ENCODE results near the gene PNLIPRP2. TPM values are rescaled to one million over a fixed set of nuclear protein-coding genes. Genes with fewer than 3 reads are reported as not detected.

The PNLIPRP2 gene
- polyA plus RNA-seq, 1 donor (not counting 4 experiments of a cell fraction or from before 2014, with no cell fraction given): not detected

DNA sequence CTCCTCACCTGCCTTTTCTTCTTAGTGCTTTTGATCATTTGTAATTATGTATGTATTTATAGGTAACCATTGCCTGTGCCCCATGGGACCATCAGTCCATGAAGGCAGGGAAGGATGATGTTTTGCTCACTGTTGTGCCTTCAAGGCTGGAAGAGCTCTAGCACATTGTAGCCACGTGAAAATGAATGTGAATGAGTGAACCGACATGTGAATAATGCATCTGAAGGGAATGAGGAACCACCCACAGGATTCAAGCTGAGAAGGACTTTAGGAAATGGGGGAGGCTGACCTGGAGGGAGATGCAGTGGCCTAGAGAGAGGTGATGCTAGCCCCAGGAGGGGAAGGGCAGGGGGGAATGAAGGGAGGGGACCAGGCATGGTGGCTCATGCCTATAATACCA is 6.0 kb upstream of the PNLIPRP2 start:
- Histone ChIP-seq H3K4me3 (ENCODE audit: control insufficient read depth in 2 of 3, extremely low read depth in 1 of 3, insufficient read depth in 2 of 3, low read depth in 1 of 3, low read length in 3 of 3) (no peak overlapping the region), H3K4me2 (ENCODE audit: control insufficient read depth, extremely low read depth, insufficient read depth, low read depth, low read length) (no peak overlapping the region), H3K4me1 (ENCODE audit: control insufficient read depth, extremely low read depth, insufficient read depth, low read length) (no peaks in the 10 kb centered on the region), H3K9me3 (ENCODE audit: control insufficient read depth, low read depth, low read length) (no peaks in the 10 kb centered on the region), H3K9ac (ENCODE audit: control insufficient read depth, extremely low read depth, insufficient read depth, low read length) (no peak overlapping the region), H3K27ac (ENCODE audit: control insufficient read depth, insufficient read depth, low read length) (no peak overlapping the region), H4K20me1 (ENCODE audit: control insufficient read depth, extremely low read depth, insufficient read depth, low read length) (no peaks in the 10 kb centered on the region), H3K36me3 (ENCODE audit: control insufficient read depth in 2 of 2, extremely low read depth in 1 of 2, insufficient read depth in 2 of 2, low read length in 2 of 2) (no peaks in the 10 kb centered on the region), H3K27me3 (ENCODE audit: control insufficient read depth, extremely low read depth, insufficient read depth, low read length) (no peaks in the 10 kb centered on the region), H3K9me1 (ENCODE audit: control insufficient read depth, extremely low read depth, insufficient read depth, low read length) (no peaks in the 10 kb centered on the region), H2AFZ (ENCODE audit: control insufficient read depth, low read length) (no peak overlapping the region), H3K79me2 (ENCODE audit: control insufficient read depth, insufficient read depth, low read length) (no peaks in the 10 kb centered on the region)
- dilution Hi-C loops (cut with MboI; ENCODE audit: extremely low pct_ligation_motif_present, low sequenced_read_pairs): no loop called here
- TF ChIP-seq, protein P1, sequence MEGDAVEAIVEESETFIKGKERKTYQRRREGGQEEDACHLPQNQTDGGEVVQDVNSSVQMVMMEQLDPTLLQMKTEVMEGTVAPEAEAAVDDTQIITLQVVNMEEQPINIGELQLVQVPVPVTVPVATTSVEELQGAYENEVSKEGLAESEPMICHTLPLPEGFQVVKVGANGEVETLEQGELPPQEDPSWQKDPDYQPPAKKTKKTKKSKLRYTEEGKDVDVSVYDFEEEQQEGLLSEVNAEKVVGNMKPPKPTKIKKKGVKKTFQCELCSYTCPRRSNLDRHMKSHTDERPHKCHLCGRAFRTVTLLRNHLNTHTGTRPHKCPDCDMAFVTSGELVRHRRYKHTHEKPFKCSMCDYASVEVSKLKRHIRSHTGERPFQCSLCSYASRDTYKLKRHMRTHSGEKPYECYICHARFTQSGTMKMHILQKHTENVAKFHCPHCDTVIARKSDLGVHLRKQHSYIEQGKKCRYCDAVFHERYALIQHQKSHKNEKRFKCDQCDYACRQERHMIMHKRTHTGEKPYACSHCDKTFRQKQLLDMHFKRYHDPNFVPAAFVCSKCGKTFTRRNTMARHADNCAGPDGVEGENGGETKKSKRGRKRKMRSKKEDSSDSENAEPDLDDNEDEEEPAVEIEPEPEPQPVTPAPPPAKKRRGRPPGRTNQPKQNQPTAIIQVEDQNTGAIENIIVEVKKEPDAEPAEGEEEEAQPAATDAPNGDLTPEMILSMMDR (optimal IDR thresholded peaks at IDR 0.05 in 1 of 3, IDR thresholded peaks at IDR 0.05 in 1 of 3, conservative IDR thresholded peaks at IDR 0.05 in 1 of 3; ENCODE audit: extremely low read depth in 1 of 3, insufficient read depth in 2 of 3, low read length in 3 of 3): no peak
- TF ChIP-seq EZH2 (IDR thresholded peaks at IDR 0.05; ENCODE audit: low read length): no peak
- DNase-seq (ENCODE audit: low read depth, low spot score) (no peak), FAIRE-seq (no peak)

DNA sequence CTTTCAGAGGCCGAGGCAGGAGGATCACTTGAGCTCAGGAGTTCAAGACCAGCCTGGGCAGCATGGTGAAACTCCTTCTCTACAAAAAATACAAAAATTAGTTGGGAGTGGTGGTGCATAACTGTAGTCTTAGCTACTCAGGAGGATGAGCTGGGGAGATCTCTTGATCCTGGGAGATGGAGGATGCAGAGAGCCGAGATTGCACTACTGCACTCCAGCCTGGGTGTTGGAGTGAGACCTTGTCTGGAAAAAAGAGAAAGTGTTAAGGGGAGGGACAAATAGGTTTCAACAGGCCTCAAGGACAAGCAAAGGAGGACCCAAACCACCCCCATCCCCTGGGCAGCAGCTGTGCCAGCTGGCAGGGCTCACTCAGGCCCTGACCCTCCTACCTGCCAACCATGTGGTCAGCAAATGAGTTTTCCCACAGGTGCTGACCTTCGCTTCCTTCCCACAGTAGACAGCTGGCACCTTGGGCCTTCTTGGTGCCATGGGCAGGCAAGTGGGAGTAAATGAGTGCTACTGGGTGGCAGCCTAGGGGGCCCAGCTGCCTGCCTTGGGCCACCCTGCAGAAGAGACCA is 5.5 kb upstream of the PNLIPRP2 start:
- H3K9ac ChIP-seq (ENCODE audit: control insufficient read depth, extremely low read depth, insufficient read depth, low read length): no peak overlapping the region
- dilution Hi-C loops (cut with MboI; ENCODE audit: extremely low pct_ligation_motif_present, low sequenced_read_pairs): no loop called here

More for the DNA sequence above, 5.5 kb upstream of the PNLIPRP2 start:
- no peaks in the 10 kb centered on the region for H4K20me1 ChIP-seq (ENCODE audit: control insufficient read depth, extremely low read depth, insufficient read depth, low read length)
- no peaks in the 10 kb centered on the region for H3K4me1 ChIP-seq (ENCODE audit: control insufficient read depth, extremely low read depth, insufficient read depth, low read length)
- H2AFZ ChIP-seq (ENCODE audit: control insufficient read depth, low read length): no peak overlapping the region
- H3K27me3 ChIP-seq (ENCODE audit: control insufficient read depth, extremely low read depth, insufficient read depth, low read length): no peaks in the 10 kb centered on the region
- DNase-seq (ENCODE audit: low read depth, low spot score) (no peak), FAIRE-seq (no peak)
- no peaks in the 10 kb centered on the region for H3K79me2 ChIP-seq (ENCODE audit: control insufficient read depth, insufficient read depth, low read length)
- no peak overlapping the region for H3K4me2 ChIP-seq (ENCODE audit: control insufficient read depth, extremely low read depth, insufficient read depth, low read depth, low read length)
- H3K27ac ChIP-seq (ENCODE audit: control insufficient read depth, insufficient read depth, low read length): no peak overlapping the region
- no peaks in the 10 kb centered on the region for H3K36me3 ChIP-seq (ENCODE audit: control insufficient read depth in 2 of 2, extremely low read depth in 1 of 2, insufficient read depth in 2 of 2, low read length in 2 of 2)
- TF ChIP-seq, protein P1 (optimal IDR thresholded peaks at IDR 0.05 in 1 of 3, IDR thresholded peaks at IDR 0.05 in 1 of 3, conservative IDR thresholded peaks at IDR 0.05 in 1 of 3; ENCODE audit: extremely low read depth in 1 of 3, insufficient read depth in 2 of 3, low read length in 3 of 3): no peak
- no peak for TF ChIP-seq EZH2 (IDR thresholded peaks at IDR 0.05; ENCODE audit: low read length)
- no peak overlapping the region for H3K4me3 ChIP-seq (ENCODE audit: control insufficient read depth in 2 of 3, extremely low read depth in 1 of 3, insufficient read depth in 2 of 3, low read depth in 1 of 3, low read length in 3 of 3)
- H3K9me1 ChIP-seq (ENCODE audit: control insufficient read depth, extremely low read depth, insufficient read depth, low read length): no peaks in the 10 kb centered on the region
- no peaks in the 10 kb centered on the region for H3K9me3 ChIP-seq (ENCODE audit: control insufficient read depth, low read depth, low read length)
